ENCODE measurements around the gene TMEM168. TPM values are rescaled to one million over a fixed set of nuclear protein-coding genes. Genes with fewer than 3 reads are reported as not detected.

Gene TMEM168
- total and polyA plus RNA-seq, 4 donors, result 7.8 to 58.2 (median 19.7) TPM

- Histone ChIP-seq H3K36me3 (ENCODE audit: control insufficient read depth in 4 of 4, insufficient read depth in 4 of 4, low read length in 4 of 4) (peaks cover 0 to 6% (median under 1%) of the 10 kb centered on the region in 4 donors), H3K9me3 (ENCODE audit: control insufficient read depth in 4 of 4, insufficient read depth in 3 of 4, low read length in 3 of 4) (no peaks in the 10 kb centered on the region), H3K9ac (ENCODE audit: insufficient read depth in 1 of 2, low read length in 2 of 2) (peak overlapping the region in 1 of 2 donors; percentile 97), H3K4me1 (ENCODE audit: control insufficient read depth in 5 of 5, insufficient read depth in 5 of 5, low read length in 5 of 5) (peaks cover 0 to 12% (median 7%) of the 10 kb centered on the region in 5 donors), H3K27ac (ENCODE audit: low read depth in 1 of 2, low read length in 1 of 2) (peak overlapping the region in 1 of 2 donors; percentile 27), H3K4me3 (no peak overlapping the region), H3K27me3 (ENCODE audit: control insufficient read depth in 3 of 3, insufficient read depth in 3 of 3, low read length in 2 of 3) (no peaks in the 10 kb centered on the region)
- DNase-seq, result no peak
- no peak for TF ChIP-seq CTCF (IDR thresholded peaks at IDR 0.05; ENCODE audit: control extremely low read depth, extremely low read depth)
- WGBS, 2 donors, result 76 to 90% methylated on average over 3 of the region's 3 CpGs
- ATAC-seq (ENCODE audit: insufficient read depth, low FRiP score), result no peak
Observed at GRCh38 chr7:112788778-112789343, 1.3 kb downstream of the TMEM168 start.

- Histone ChIP-seq H3K27me3 (ENCODE audit: control insufficient read depth in 3 of 3, insufficient read depth in 3 of 3, low read length in 2 of 3) (no peaks in the 10 kb centered on the region), H3K9ac (ENCODE audit: insufficient read depth in 1 of 2, low read length in 2 of 2) (no peak overlapping the region), H3K36me3 (ENCODE audit: control insufficient read depth in 4 of 4, insufficient read depth in 4 of 4, low read length in 4 of 4) (peaks cover 0 to 9% (median 1%) of the 10 kb centered on the region in 4 donors), H3K4me1 (ENCODE audit: control insufficient read depth in 5 of 5, insufficient read depth in 5 of 5, low read length in 5 of 5) (peaks cover 0 to 12% (median 7%) of the 10 kb centered on the region in 5 donors), H3K9me3 (ENCODE audit: control insufficient read depth in 4 of 4, insufficient read depth in 3 of 4, low read length in 3 of 4) (no peaks in the 10 kb centered on the region), H3K27ac (ENCODE audit: low read depth in 1 of 2, low read length in 1 of 2) (no peak overlapping the region), H3K4me3 (no peak overlapping the region)
- TF ChIP-seq CTCF (IDR thresholded peaks at IDR 0.05; ENCODE audit: control extremely low read depth, extremely low read depth), result no peak
- DNase-seq (no peak), ATAC-seq (ENCODE audit: insufficient read depth, low FRiP score) (no peak)
- WGBS, 2 donors, result 73 to 88% methylated on average over 6 of the region's 6 CpGs
Observed at GRCh38 chr7:112784603-112785002, 5.6 kb downstream of the TMEM168 start.

- DNase-seq (no peak), ATAC-seq (ENCODE audit: insufficient read depth, low FRiP score) (no peak)
- peaks cover 0 to 2% (median 0%) of the 10 kb centered on the region in 5 donors for H3K4me1 ChIP-seq (ENCODE audit: control insufficient read depth in 5 of 5, insufficient read depth in 5 of 5, low read length in 5 of 5)
- no peaks in the 10 kb centered on the region for H3K27me3 ChIP-seq (ENCODE audit: control insufficient read depth in 3 of 3, insufficient read depth in 3 of 3, low read length in 2 of 3)
- H3K27ac ChIP-seq (ENCODE audit: low read depth in 1 of 2, low read length in 1 of 2), result no peak overlapping the region
- H3K36me3 ChIP-seq (ENCODE audit: control insufficient read depth in 4 of 4, insufficient read depth in 4 of 4, low read length in 4 of 4), result peaks cover 0 to 12% (median 4%) of the 10 kb centered on the region in 4 donors
- H3K9ac ChIP-seq (ENCODE audit: insufficient read depth in 1 of 2, low read length in 2 of 2), result no peak overlapping the region
- H3K4me3 ChIP-seq, result no peak overlapping the region
- H3K9me3 ChIP-seq (ENCODE audit: control insufficient read depth in 4 of 4, insufficient read depth in 3 of 4, low read length in 3 of 4), result no peaks in the 10 kb centered on the region
- no peak for TF ChIP-seq CTCF (IDR thresholded peaks at IDR 0.05; ENCODE audit: control extremely low read depth, extremely low read depth)
Observed at GRCh38 chr7:112782498-112782897, 7.7 kb downstream of the TMEM168 start.

GRCh38 chr7:112781558-112781957 is 8.6 kb downstream of the TMEM168 start:
- WGBS, 2 donors, result 92 to 95% methylated on average over 3 of the region's 3 CpGs
- Histone ChIP-seq H3K9ac (ENCODE audit: insufficient read depth in 1 of 2, low read length in 2 of 2) (no peak overlapping the region), H3K4me1 (ENCODE audit: control insufficient read depth in 5 of 5, insufficient read depth in 5 of 5, low read length in 5 of 5) (peaks cover 0 to under 1% (median 0%) of the 10 kb centered on the region in 5 donors), H3K27ac (ENCODE audit: low read depth in 1 of 2, low read length in 1 of 2) (no peak overlapping the region), H3K4me3 (no peak overlapping the region), H3K27me3 (ENCODE audit: control insufficient read depth in 3 of 3, insufficient read depth in 3 of 3, low read length in 2 of 3) (no peaks in the 10 kb centered on the region), H3K9me3 (ENCODE audit: control insufficient read depth in 4 of 4, insufficient read depth in 3 of 4, low read length in 3 of 4) (no peaks in the 10 kb centered on the region), H3K36me3 (ENCODE audit: control insufficient read depth in 4 of 4, insufficient read depth in 4 of 4, low read length in 4 of 4) (peaks cover 0 to 12% (median 4%) of the 10 kb centered on the region in 4 donors)
- ATAC-seq (ENCODE audit: insufficient read depth, low FRiP score) (no peak), DNase-seq (no peak)
- no peak for TF ChIP-seq CTCF (IDR thresholded peaks at IDR 0.05; ENCODE audit: control extremely low read depth, extremely low read depth)

Data from lung (tissue), 12 donors.